Tibial artery (tissue), 4 donors: ENCODE data around the gene HERC4.

ENCODE experiments used
- DNase-seq, 2 donors: peaks; one replicate each; pipeline ENCODE4 v3.0.0-alpha.2; 2019
- H3K27ac ChIP-seq, 2 donors: fragments of 200-600 bp; sonication (generic) in 1 of 2; 1 replicate in 1 of 2; 2 replicates in 1 of 2; pipeline ENCODE4 v1.5.1; 2018 to 2019; ENCODE audit warnings: mild to moderate bottlenecking in 1 of 2
- H3K27me3 ChIP-seq, 2 donors: fragments of 200-600 bp; sonication (generic) in 1 of 2; one replicate each; pipeline versions ENCODE4 v1.5.1 to v1.6.0; 2016 to 2019
- H3K36me3 ChIP-seq, 3 donors: fragments of 200-600 bp; sonication (generic) in 2 of 3; one replicate each; pipeline ENCODE4 v1.5.1; 2016 to 2019; ENCODE audit warnings: mild to moderate bottlenecking in 2 of 3
- H3K4me1 ChIP-seq, 4 donors: fragments of 200-600 bp; sonication (generic) in 2 of 4; 1 replicate in 3 of 4; 2 replicates in 1 of 4; pipeline ENCODE4 v1.5.1; 2016 to 2019
- H3K4me3 ChIP-seq, 2 donors: fragments of 200-600 bp; sonication (generic) in 1 of 2; 1 replicate in 1 of 2; 2 replicates in 1 of 2; pipeline ENCODE4 v1.5.1; 2018 to 2019; ENCODE audit warnings: mild to moderate bottlenecking in 2 of 2
- H3K9me3 ChIP-seq, 3 donors: fragments of 200-600 bp; sonication (generic) in 1 of 3; one replicate each; pipeline ENCODE4 v1.5.1; 2016 to 2019
- CTCF ChIP-seq, 2 experiments: fragments of 200-600 bp in 1 of 2; fragments of 450-650 bp in 1 of 2; IDR thresholded peaks; one replicate each; pipeline ENCODE4 v1.5.1; 2017 to 2019; ENCODE audit warnings: antibody characterized with exemption in 2 of 2, mild to moderate bottlenecking in 1 of 2, moderate library complexity in 1 of 2
- intact Hi-C: fragments of 100-400 bp; cut with DNase I; formaldehyde crosslinking; loops from one replicate; pipeline ENCODE4 v1.15.0; 2023; ENCODE audit warnings: low total_unique reads

HERC4 gene

DNA sequence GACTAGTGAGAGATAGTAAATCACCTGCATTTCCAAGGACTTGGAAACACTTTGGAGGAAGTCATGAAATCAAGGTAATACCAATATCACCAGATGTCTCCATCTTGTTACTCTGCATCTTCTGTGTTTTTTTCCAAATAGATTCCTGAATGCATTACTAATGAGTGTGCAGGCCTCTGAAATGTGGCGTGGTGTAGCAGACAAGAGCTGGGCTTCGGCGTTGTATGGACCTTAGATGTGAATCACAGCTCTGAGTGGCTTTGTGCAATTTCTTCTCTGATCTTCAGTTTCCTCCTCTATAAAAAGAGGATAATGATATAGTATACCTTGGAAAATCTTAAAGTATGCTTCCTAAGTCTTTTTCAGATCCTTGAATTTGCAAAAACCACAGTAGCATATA is 24.7 kb upstream of the HERC4 start:
- TF ChIP-seq CTCF (IDR thresholded peaks at IDR 0.05), result no peak
- Histone ChIP-seq H3K4me1 (no peaks in the 10 kb centered on the region), H3K36me3 (no peaks in the 10 kb centered on the region), H3K9me3 (no peaks in the 10 kb centered on the region), H3K4me3 (no peak overlapping the region), H3K27me3 (no peaks in the 10 kb centered on the region), H3K27ac (no peak overlapping the region)
- intact Hi-C loops, result no loop called here
- DNase-seq, result no peak

DNA sequence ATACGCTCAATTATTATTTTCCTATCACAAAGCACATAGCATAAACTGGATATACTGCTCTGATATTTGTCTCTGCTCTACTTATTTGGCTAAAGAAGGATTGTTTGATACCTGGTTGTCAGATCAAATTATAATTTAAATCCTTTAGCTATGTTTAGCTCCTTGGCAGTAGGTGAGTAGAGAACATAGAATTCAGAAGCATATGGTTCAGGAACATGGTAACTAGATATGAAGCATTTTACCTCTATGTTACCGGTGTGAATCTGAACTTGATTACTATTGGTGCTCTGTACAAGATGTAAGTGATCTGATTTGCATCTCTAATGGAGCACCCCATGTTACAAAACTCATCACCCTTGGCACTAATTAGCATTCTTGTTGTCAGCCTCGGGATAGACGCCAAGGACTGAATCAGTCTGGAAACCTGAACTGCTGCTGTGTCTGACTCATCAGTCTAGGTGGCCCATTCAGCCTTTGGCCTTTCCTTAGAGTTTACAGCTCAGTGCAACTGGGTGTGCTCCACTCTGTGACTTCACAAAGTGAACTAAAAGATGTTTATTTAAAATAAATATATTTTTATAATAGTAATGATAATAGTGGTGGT is 21.9 kb upstream of the HERC4 start:
- H3K27ac ChIP-seq, result no peak overlapping the region
- TF ChIP-seq CTCF (IDR thresholded peaks at IDR 0.05), result no peak
- intact Hi-C loops, result no loop called here
- no peak for DNase-seq
- H3K4me1 ChIP-seq, result no peaks in the 10 kb centered on the region
- no peaks in the 10 kb centered on the region for H3K9me3 ChIP-seq
- no peaks in the 10 kb centered on the region for H3K36me3 ChIP-seq
- H3K4me3 ChIP-seq, result no peak overlapping the region
- H3K27me3 ChIP-seq, result no peaks in the 10 kb centered on the region

GRCh38 chr10:68095153-68095552 is 20.1 kb upstream of the HERC4 start:
- Histone ChIP-seq H3K4me3 (no peak overlapping the region), H3K27ac (no peak overlapping the region), H3K36me3 (no peaks in the 10 kb centered on the region), H3K4me1 (no peaks in the 10 kb centered on the region), H3K9me3 (no peaks in the 10 kb centered on the region), H3K27me3 (no peaks in the 10 kb centered on the region)
- TF ChIP-seq CTCF (IDR thresholded peaks at IDR 0.05), result no peak
- intact Hi-C loops, result no loop called here
- DNase-seq, result no peak

DNA sequence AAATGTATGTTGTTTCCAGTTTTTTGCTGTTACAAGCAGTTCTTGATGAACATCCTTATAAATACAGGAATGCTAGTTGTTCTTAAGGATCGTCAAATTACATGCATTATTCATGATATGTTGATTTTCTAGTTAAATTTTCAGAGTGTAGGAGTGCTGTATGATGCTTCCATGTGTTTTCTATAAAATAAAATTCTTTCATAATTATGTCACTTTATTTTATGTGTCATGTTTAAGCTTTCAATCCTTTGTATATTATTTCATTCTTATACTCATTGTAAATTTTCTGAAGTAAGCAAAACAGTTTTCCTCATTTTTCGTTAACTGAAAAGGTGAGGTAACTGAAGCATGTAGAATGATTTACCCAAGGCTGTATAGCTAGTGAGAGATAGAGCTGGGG is 17.4 kb upstream of the HERC4 start:
- Histone ChIP-seq H3K4me3 (no peak overlapping the region), H3K27ac (no peak overlapping the region), H3K9me3 (no peaks in the 10 kb centered on the region), H3K4me1 (no peaks in the 10 kb centered on the region), H3K36me3 (no peaks in the 10 kb centered on the region), H3K27me3 (no peaks in the 10 kb centered on the region)
- intact Hi-C loops, result no loop called here
- no peak for TF ChIP-seq CTCF (IDR thresholded peaks at IDR 0.05)
- no peak for DNase-seq

- Histone ChIP-seq H3K4me3 (no peak overlapping the region), H3K9me3 (no peaks in the 10 kb centered on the region), H3K36me3 (no peaks in the 10 kb centered on the region), H3K27ac (no peak overlapping the region), H3K27me3 (no peaks in the 10 kb centered on the region), H3K4me1 (no peaks in the 10 kb centered on the region)
- intact Hi-C loops, result no loop called here
- DNase-seq, result no peak
- TF ChIP-seq CTCF (IDR thresholded peaks at IDR 0.05), result no peak
These were observed 15.5 kb upstream of the HERC4 start for GRCh38 chr10:68090586-68090985.

DNA sequence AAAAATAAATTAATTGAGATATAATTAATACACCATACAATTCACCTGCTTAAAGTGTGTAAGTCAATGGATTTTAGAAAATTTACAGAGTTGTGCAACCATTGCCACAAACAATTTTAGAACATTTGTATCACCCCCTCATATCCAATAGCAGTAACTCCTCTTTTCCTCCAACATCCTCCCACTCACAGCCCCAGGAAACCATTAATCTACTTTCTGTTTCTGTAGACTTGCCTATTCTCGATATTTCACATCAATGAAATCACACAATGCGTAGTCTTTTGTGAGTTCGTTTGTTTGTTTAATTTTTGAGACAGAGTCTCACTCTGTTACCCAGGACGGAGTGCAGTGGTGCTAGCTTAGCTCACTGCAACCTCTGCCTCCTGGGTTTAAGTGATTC is 13.7 kb upstream of the HERC4 start:
- DNase-seq, result no peak
- Histone ChIP-seq H3K9me3 (no peaks in the 10 kb centered on the region), H3K4me1 (peaks cover 0 to 4% (median 0%) of the 10 kb centered on the region in 4 donors), H3K4me3 (no peak overlapping the region), H3K27me3 (no peaks in the 10 kb centered on the region), H3K36me3 (no peaks in the 10 kb centered on the region), H3K27ac (no peak overlapping the region)
- TF ChIP-seq CTCF (IDR thresholded peaks at IDR 0.05), result no peak
- intact Hi-C loops, result loop anchor here (5.0 kb wide), 1 partner anchor 69 kb away; no protein-coding TSS in a partner anchor
